H9 (cell line): Measurements from ENCODE around the gene SKAP1. TPM values are rescaled to one million over a fixed set of nuclear protein-coding genes. Genes with fewer than 3 reads are reported as not detected.

Experiments used
- DNase-seq: peaks from one replicate; pipeline ENCODE4 v3.0.0-alpha.2; 2017
- H2AFZ ChIP-seq: one replicate; pipeline ENCODE4 v1.6.1; 2013; ENCODE audit warnings: mild to moderate bottlenecking, low read length, control low read depth, moderate library complexity
- H2AK5ac ChIP-seq: 2 replicates; pipeline ENCODE4 v1.6.1; 2013; ENCODE audit warnings: low read length, control low read depth, mixed read lengths; ENCODE audit not compliant: insufficient read length
- H2BK120ac ChIP-seq: one replicate; pipeline ENCODE4 v1.6.1; 2013; ENCODE audit warnings: low read depth, mild to moderate bottlenecking, low read length, control low read depth, inconsistent platforms; ENCODE audit not compliant: poor library complexity, severe bottlenecking
- H2BK12ac ChIP-seq: 2 replicates; pipeline ENCODE4 v1.6.1; 2013; ENCODE audit warnings: low read length, control low read depth, mixed read lengths, low read depth; ENCODE audit not compliant: insufficient read length
- H2BK15ac ChIP-seq: 2 replicates; pipeline ENCODE4 v1.6.1; 2013; ENCODE audit warnings: low read depth, low read length, control low read depth
- H2BK20ac ChIP-seq: one replicate; pipeline ENCODE4 v1.6.1; 2013; ENCODE audit warnings: low read depth, mild to moderate bottlenecking, low read length, control low read depth, inconsistent platforms; ENCODE audit not compliant: poor library complexity, severe bottlenecking
- H2BK5ac ChIP-seq: 2 replicates; pipeline ENCODE4 v1.6.1; 2013; ENCODE audit warnings: low read length, control low read depth, mixed read lengths; ENCODE audit not compliant: insufficient read length
- H3K14ac ChIP-seq: 2 replicates; pipeline ENCODE4 v1.6.1; 2013; ENCODE audit warnings: low read length, control low read depth; ENCODE audit not compliant: insufficient read depth
- H3K18ac ChIP-seq: 2 replicates; pipeline ENCODE4 v1.6.1; 2013; ENCODE audit warnings: low read depth, mild to moderate bottlenecking, mixed read lengths, low read length, control low read depth; ENCODE audit not compliant: insufficient read length
- H3K23ac ChIP-seq: 2 replicates; pipeline ENCODE4 v1.6.1; 2013; ENCODE audit warnings: low read length, control low read depth, mixed read lengths, low read depth; ENCODE audit not compliant: insufficient read length
- H3K23me2 ChIP-seq: 2 replicates; pipeline ENCODE4 v1.6.1; 2013; ENCODE audit warnings: low read depth, mild to moderate bottlenecking, mixed read lengths, low read length, control low read depth; ENCODE audit not compliant: insufficient read length, poor library complexity, severe bottlenecking
- H3K27ac ChIP-seq: 2 replicates; pipeline ENCODE4 v1.5.1; 2013; ENCODE audit warnings: low read length, control low read depth, mixed read lengths, low read depth; ENCODE audit not compliant: insufficient read length
- H3K27me3 ChIP-seq: 2 replicates; pipeline ENCODE4 v1.6.1; 2013; ENCODE audit warnings: low read length, control low read depth, inconsistent platforms; ENCODE audit not compliant: insufficient read depth
- H3K4ac ChIP-seq: 2 replicates; pipeline ENCODE4 v1.6.1; 2013; ENCODE audit warnings: low read depth, mild to moderate bottlenecking, control low read depth, inconsistent platforms, low read length, moderate library complexity
- H3K4me1 ChIP-seq: 2 replicates; pipeline ENCODE4 v1.6.1; 2013; ENCODE audit warnings: low read length, control low read depth, inconsistent platforms; ENCODE audit not compliant: insufficient read depth
- H3K4me2 ChIP-seq: 2 replicates; pipeline ENCODE4 v1.6.1; 2013; ENCODE audit warnings: low read length, control low read depth, mixed read lengths; ENCODE audit not compliant: insufficient read length, insufficient read depth
- H3K56ac ChIP-seq: 2 replicates; pipeline ENCODE4 v1.6.1; 2013; ENCODE audit warnings: low read depth, mild to moderate bottlenecking, mixed read lengths, low read length, control low read depth; ENCODE audit not compliant: insufficient read length
- H3K79me1 ChIP-seq: 2 replicates; pipeline ENCODE4 v1.6.1; 2013; ENCODE audit warnings: low read depth, mild to moderate bottlenecking, moderate library complexity, low read length, control low read depth, inconsistent platforms; ENCODE audit not compliant: insufficient read depth, poor library complexity, severe bottlenecking
- H3K79me2 ChIP-seq: 2 replicates; pipeline ENCODE4 v1.6.1; 2013; ENCODE audit warnings: low read length, control low read depth, inconsistent platforms; ENCODE audit not compliant: insufficient read depth
- H3K9ac ChIP-seq: 2 replicates; pipeline ENCODE4 v1.6.1; 2013; ENCODE audit warnings: low read length, control low read depth, mixed read lengths; ENCODE audit not compliant: insufficient read length; ENCODE audit errors: extremely low read depth
- H3K9me3 ChIP-seq: one replicate; pipeline ENCODE4 v1.6.1; 2013; ENCODE audit warnings: low read depth, low read length, inconsistent platforms; ENCODE audit not compliant: control insufficient read depth
- H3T11ph ChIP-seq: one replicate; pipeline ENCODE4 v1.6.1; 2013; ENCODE audit warnings: mild to moderate bottlenecking, low read length, control low read depth, inconsistent platforms
- H4K20me1 ChIP-seq: one replicate; pipeline ENCODE4 v1.6.1; 2013; ENCODE audit not compliant: control insufficient read depth, insufficient read length, insufficient read depth
- H4K5ac ChIP-seq: 2 replicates; pipeline ENCODE4 v1.6.1; 2013; ENCODE audit warnings: low read depth, mild to moderate bottlenecking, mixed read lengths, low read length, control low read depth; ENCODE audit not compliant: insufficient read length
- H4K8ac ChIP-seq: replicated peaks from 2 replicates; pipeline ENCODE4 v1.6.1; 2013; ENCODE audit warnings: low read length, control low read depth, mixed read lengths, low read depth; ENCODE audit not compliant: insufficient read length
- H4K91ac ChIP-seq: 2 replicates; pipeline ENCODE4 v1.6.1; 2013; ENCODE audit warnings: low read depth, mild to moderate bottlenecking, moderate library complexity, mixed read lengths, low read length, control low read depth; ENCODE audit not compliant: insufficient read length
- H3K27ac Mint-ChIP-seq, 3 experiments: 2 replicates in 2 of 3; 3 replicates in 1 of 3; pipeline ENCODE4 v1.8.0; 2020 to 2021; ENCODE audit warnings: mixed read lengths in 3 of 3, mild to moderate bottlenecking in 1 of 3, moderate library complexity in 1 of 3
- H3K27me3 Mint-ChIP-seq: 2 replicates; pipeline ENCODE4 v1.8.0; 2021; ENCODE audit warnings: low read depth, mild to moderate bottlenecking, moderate library complexity, mixed read lengths
- H3K36me3 Mint-ChIP-seq, 3 experiments: 2 replicates in 2 of 3; 3 replicates in 1 of 3; pipeline ENCODE4 v1.8.0; 2020 to 2021; ENCODE audit warnings: low read depth in 3 of 3, mixed read lengths in 3 of 3; ENCODE audit not compliant: insufficient read depth in 1 of 3
- H3K4me1 Mint-ChIP-seq, 2 experiments: 2 replicates each; pipeline ENCODE4 v1.8.0; 2020; ENCODE audit warnings: mixed read lengths in 2 of 2
- H3K4me3 Mint-ChIP-seq, 2 experiments: 2 replicates in 1 of 2; 3 replicates in 1 of 2; pipeline ENCODE4 v1.8.0; 2020 to 2021; ENCODE audit warnings: mild to moderate bottlenecking in 2 of 2, mixed read lengths in 2 of 2, moderate library complexity in 1 of 2
- H3K9me3 Mint-ChIP-seq, 2 experiments: 2 replicates in 1 of 2; 3 replicates in 1 of 2; pipeline ENCODE4 v1.8.0; 2020; ENCODE audit warnings: mild to moderate bottlenecking in 2 of 2, mixed read lengths in 2 of 2, moderate library complexity in 1 of 2
- CTCF ChIP-seq: fragments of 200-600 bp; sonication (generic); conservative IDR thresholded peaks from 3 replicates; pipeline ENCODE4 v1.8.0; 2021; ENCODE audit warnings: antibody characterized with exemption, mild to moderate bottlenecking
- WGBS: extraction: QIAGEN DNeasy Blood & Tissue Kit; methylation state at CpG from one replicate; pipeline ENCODE4 v1.1.7; 2013; ENCODE audit warnings: missing lambda C conversion rate, low lambda C conversion rate, mixed read lengths; ENCODE audit not compliant: insufficient read length; ENCODE audit errors: extremely low coverage; 5-methylcytosine and 5-hydroxymethylcytosine counted together
- total RNA-seq: library from RNA; stranded (reverse); gene quantifications from 2 replicates; pipeline ENCODE4 v1.2.1, GENCODE V29; 2021

The SKAP1 gene
- total RNA-seq, 1 experiment from 2014 or later = not detected

GRCh38 chr17:48278760-48279491 is 151.1 kb downstream of the SKAP1 start:
- no peak overlapping the region for H3K4me3 Mint-ChIP-seq
- no peaks in the 10 kb centered on the region for H3K36me3 Mint-ChIP-seq
- Histone ChIP-seq H3K4me2 (no peak overlapping the region), H3K4ac (no peak overlapping the region), H3K56ac (no peak overlapping the region), H3K23me2 (no peaks in the 10 kb centered on the region), H3K23ac (no peak overlapping the region), H3K79me2 (no peaks in the 10 kb centered on the region), H3K79me1 (no peaks in the 10 kb centered on the region), H2AFZ (no peak overlapping the region), H3K4me1 (no peaks in the 10 kb centered on the region), H3K9me3 (no peaks in the 10 kb centered on the region), H4K5ac (no peak overlapping the region), H2BK15ac (no peak overlapping the region), H2BK20ac (no peak overlapping the region), H2BK12ac (no peak overlapping the region), H3K27me3 (no peaks in the 10 kb centered on the region), H4K8ac (no peak overlapping the region), H2AK5ac (no peak overlapping the region), H3T11ph (no peak overlapping the region), H3K9ac (no peak overlapping the region), H2BK120ac (no peak overlapping the region), H3K27ac (no peak overlapping the region), H3K18ac (no peak overlapping the region), H4K20me1 (no peaks in the 10 kb centered on the region), H2BK5ac (no peak overlapping the region), H3K14ac (no peak overlapping the region), H4K91ac (no peak overlapping the region)
- no peak for DNase-seq
- no CpG with 5 or more reads among the region's 5 CpGs for WGBS
- peaks cover 22% of the 10 kb centered on the region for H3K27me3 Mint-ChIP-seq
- no peak overlapping the region for H3K27ac Mint-ChIP-seq
- H3K4me1 Mint-ChIP-seq = no peaks in the 10 kb centered on the region
- H3K9me3 Mint-ChIP-seq = no peaks in the 10 kb centered on the region
- no peak for TF ChIP-seq CTCF
